SK-N-SH (cell line): ENCODE results near the gene RAPGEF2. TPM values are rescaled to one million over a fixed set of nuclear protein-coding genes. Genes with fewer than 3 reads are reported as not detected.

ENCODE experiments used
- CTCF ChIA-PET: fragments of 300-600, 350-600 bp; formaldehyde crosslinking; extraction: SDS; loops from one replicate; lab custom pipeline; 2021; lab: Yijun Ruan, JAX
- POLR2A ChIA-PET: fragments of 350-600 bp; sonication (Branson Sonifier 250); formaldehyde crosslinking; extraction: SDS; loops from one replicate; lab custom pipeline; 2020; ENCODE audit warnings: antibody characterized with exemption, inconsistent platforms; lab: Yijun Ruan, JAX
- DNase-seq: peaks from one replicate; pipeline ENCODE4 v3.0.0; 2012
- H2AFZ ChIP-seq: fragments of 200-600 bp; sonication (generic); 2 replicates; pipeline ENCODE4 v1.8.1; 2016; ENCODE audit warnings: antibody characterized with exemption, mild to moderate bottlenecking, low read depth
- H3F3A ChIP-seq: fragments of 200-600 bp; sonication (generic); replicated peaks from 2 replicates; pipeline ENCODE3; 2016; ENCODE audit warnings: antibody characterized with exemption, mild to moderate bottlenecking; ENCODE audit not compliant: insufficient read depth
- H3K27ac ChIP-seq, 2 experiments: fragments of 200-500 bp in 1 of 2; fragments of 200-600 bp in 1 of 2; sonication (Bioruptor generic) in 1 of 2; sonication (generic), shearing (Covaris generic) in 1 of 2; 2 replicates each; pipeline versions ENCODE4 v1.5.1 to v1.6.1; 2014 to 2016; ENCODE audit warnings: low read depth in 2 of 2, inconsistent platforms in 1 of 2, low read length in 1 of 2, mild to moderate bottlenecking in 1 of 2, mixed read lengths in 1 of 2
- H3K27me3 ChIP-seq: fragments of 200-600 bp; sonication (generic), shearing (Covaris generic); 2 replicates; pipeline ENCODE4 v1.6.1; 2016; ENCODE audit warnings: mixed run types; ENCODE audit not compliant: insufficient read depth
- H3K36me3 ChIP-seq, 2 experiments: fragments of 200-500 bp in 1 of 2; fragments of 200-600 bp in 1 of 2; sonication (Bioruptor generic) in 1 of 2; sonication (generic) in 1 of 2; replicated peaks in 1 of 2; 2 replicates each; pipeline versions ENCODE3 to v1.5.1; 2014 to 2016; ENCODE audit warnings: low read length in 1 of 2, mild to moderate bottlenecking in 1 of 2; ENCODE audit not compliant: insufficient read depth in 2 of 2, control insufficient read depth in 1 of 2
- H3K4me1 ChIP-seq, 2 experiments: fragments of 200-500 bp in 1 of 2; fragments of 200-600 bp in 1 of 2; sonication (Bioruptor generic) in 1 of 2; sonication (generic), shearing (Covaris generic) in 1 of 2; 2 replicates each; pipeline versions ENCODE4 v1.5.1 to v1.6.1; 2014 to 2016; ENCODE audit warnings: low read depth in 1 of 2, low read length in 1 of 2, mixed run types in 1 of 2; ENCODE audit not compliant: insufficient read depth in 2 of 2, control insufficient read depth in 1 of 2
- H3K4me2 ChIP-seq: fragments of 200-600 bp; sonication (generic), shearing (Covaris generic); 2 replicates; pipeline ENCODE4 v1.6.1; 2017; ENCODE audit warnings: mixed run types
- H3K4me3 ChIP-seq, 2 experiments: fragments of 200-500 bp in 1 of 2; fragments of 200-600 bp in 1 of 2; sonication (Bioruptor generic) in 1 of 2; sonication (generic), shearing (Covaris generic) in 1 of 2; 2 replicates each; pipeline versions ENCODE4 v1.5.1 to v1.8.1; 2014 to 2016; ENCODE audit warnings: low read depth in 2 of 2, inconsistent platforms in 1 of 2, low read length in 1 of 2, mild to moderate bottlenecking in 1 of 2, mixed read lengths in 1 of 2, moderate library complexity in 1 of 2
- H3K79me2 ChIP-seq: fragments of 200-600 bp; sonication (generic); 2 replicates; pipeline ENCODE4 v1.8.1; 2017; ENCODE audit warnings: mild to moderate bottlenecking; ENCODE audit not compliant: insufficient read depth
- H3K9ac ChIP-seq: fragments of 200-600 bp; sonication (generic); 2 replicates; pipeline ENCODE4 v1.6.1; 2017; ENCODE audit warnings: mixed run types
- H3K9me2 ChIP-seq: fragments of 200-600 bp; sonication (generic); 2 replicates; pipeline ENCODE4 v1.6.1; 2017; ENCODE audit warnings: mixed run types
- H3K9me3 ChIP-seq: fragments of 200-600 bp; sonication (generic); 2 replicates; pipeline ENCODE4 v1.6.1; 2017; ENCODE audit warnings: mixed run types, mild to moderate bottlenecking, moderate library complexity
- H4K20me1 ChIP-seq: fragments of 200-600 bp; sonication (generic); 2 replicates; pipeline ENCODE4 v1.6.1; 2017; ENCODE audit warnings: mild to moderate bottlenecking, mixed run types; ENCODE audit not compliant: insufficient read depth
- ELF1 ChIP-seq: IDR thresholded peaks from 2 replicates; pipeline ENCODE4 v1.4.0; 2012
- EP300 ChIP-seq, 2 experiments: IDR thresholded peaks; 2 replicates each; pipeline versions ENCODE4 v1.4.0 to v1.6.1; 2012; ENCODE audit warnings: borderline replicate concordance in 1 of 2, low read depth in 1 of 2, low read length in 1 of 2
- FOXJ3 ChIP-seq: sonication (generic); formaldehyde crosslinking; IDR thresholded peaks from 2 replicates; pipeline ENCODE4 v1.5.1; 2020; ENCODE audit warnings: mild to moderate bottlenecking, missing genetic modification reagents
- FOXM1 ChIP-seq: IDR thresholded peaks from 2 replicates; pipeline ENCODE4 v1.4.0; 2012; ENCODE audit warnings: low read depth, mild to moderate bottlenecking
- JUND ChIP-seq: IDR thresholded peaks from 2 replicates; pipeline ENCODE4 v1.4.0; 2012
- MAX ChIP-seq: IDR thresholded peaks from 2 replicates; pipeline ENCODE4 v1.4.0; 2012; ENCODE audit warnings: low read depth
- MXI1 ChIP-seq: IDR thresholded peaks from 2 replicates; pipeline ENCODE4 v1.6.1; 2012; ENCODE audit warnings: mild to moderate bottlenecking, low read depth, low read length, improper control_type of control experiment
- RAD21 ChIP-seq: IDR thresholded peaks from 2 replicates; pipeline ENCODE4 v1.6.1; 2012; ENCODE audit warnings: mild to moderate bottlenecking, low read length
- SIN3A ChIP-seq: IDR thresholded peaks from 2 replicates; pipeline ENCODE4 v1.6.1; 2012; ENCODE audit warnings: low read depth, mild to moderate bottlenecking, low read length, moderate library complexity, borderline replicate concordance
- TAF1 ChIP-seq: IDR thresholded peaks from 2 replicates; pipeline ENCODE4 v1.6.1; 2012; ENCODE audit warnings: low read depth, mild to moderate bottlenecking, low read length, moderate library complexity, borderline replicate concordance
- USF2 ChIP-seq: fragments of 150-350 bp; IDR thresholded peaks from 2 replicates; pipeline ENCODE4 v1.6.1; 2017; ENCODE audit warnings: antibody characterized with exemption, low read length, low read depth, borderline replicate concordance
- WGBS: methylation state at CpG from one replicate; pipeline ENCODE4 v1.1.6; 2017; ENCODE audit warnings: low lambda C conversion rate; 5-methylcytosine and 5-hydroxymethylcytosine counted together
- polyA plus RNA-seq, 3 experiments: library from polyadenylated mRNA; depleted of rRNA; stranded (reverse); fragments of >200 nt; gene quantifications; 2 replicates each; pipeline ENCODE4 v1.2.3, GENCODE V29; 2012
- TF ChIP-seq, protein P1 (sequence below): IDR thresholded peaks from 2 replicates; pipeline ENCODE4 v1.4.0; 2012; ENCODE audit warnings: low read depth, borderline replicate concordance
- TF ChIP-seq, protein P2 (sequence below): IDR thresholded peaks from 2 replicates; pipeline ENCODE4 v1.6.1; 2012; ENCODE audit warnings: mild to moderate bottlenecking, low read depth, low read length, moderate library complexity
- TF ChIP-seq, protein P3 (sequence below): IDR thresholded peaks from 2 replicates; pipeline ENCODE4 v1.4.0; 2012; ENCODE audit warnings: low read depth, borderline replicate concordance
- TF ChIP-seq, protein P4 (sequence below): fragments of 200-600 bp; sonication (generic); IDR thresholded peaks from 2 replicates; pipeline ENCODE4 v1.6.1; 2017; ENCODE audit warnings: antibody characterized with exemption, mild to moderate bottlenecking, moderate library complexity

Gene RAPGEF2
- polyA plus RNA-seq, 1 of the 3 experiments (the other 2 are of a cell fraction) = 19.2 TPM

DNA sequence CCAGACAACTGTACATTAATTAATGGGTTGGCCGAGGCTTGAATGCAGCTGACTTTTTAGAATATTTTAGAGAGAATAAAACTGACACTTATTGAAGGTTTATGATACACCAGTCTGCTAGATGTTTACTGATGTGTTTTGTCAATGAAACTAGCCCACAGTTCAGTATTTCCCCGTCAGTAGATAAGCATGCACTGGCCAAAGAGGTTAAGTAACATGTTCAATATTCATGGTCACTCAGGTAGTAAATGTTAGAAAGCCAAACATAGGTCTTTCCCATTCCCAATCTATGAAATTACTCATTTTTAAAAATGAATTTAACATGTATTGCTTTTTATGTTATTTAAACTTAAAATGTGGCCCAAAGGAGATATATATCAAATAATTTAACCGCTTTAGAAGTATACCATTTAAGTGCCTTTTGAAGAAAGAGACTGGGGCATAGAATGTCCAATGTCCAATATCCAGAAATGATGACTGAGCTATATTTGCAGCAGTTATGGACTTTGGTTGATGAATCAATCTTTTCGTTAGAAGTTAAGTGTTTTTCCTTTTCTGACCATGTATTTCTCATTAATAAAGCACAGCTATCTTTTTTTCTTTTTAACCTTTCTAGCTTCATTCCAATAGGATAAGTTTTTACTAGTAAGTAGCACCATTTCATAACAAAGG, 156.1 kb downstream of the RAPGEF2 start:
- POLR2A ChIA-PET = no interaction called here
- Histone ChIP-seq H3K9ac (no peak overlapping the region), H4K20me1 (no peaks in the 10 kb centered on the region), H3K27ac (no peak overlapping the region), H2AFZ (no peak overlapping the region), H3K4me1 (no peaks in the 10 kb centered on the region; a peak in 2 of 4 replicates), H3K9me2 (no peaks in the 10 kb centered on the region), H3K79me2 (peaks cover 25% of the 10 kb centered on the region; the same call in 1 of the 2 replicates), H3K4me2 (no peak overlapping the region), H3K36me3 (peaks cover 0 to 12% of the 10 kb centered on the region in 2 experiments), H3F3A (no peaks in the 10 kb centered on the region), H3K27me3 (no peaks in the 10 kb centered on the region), H3K9me3 (no peaks in the 10 kb centered on the region), H3K4me3 (no peak overlapping the region)
- TF ChIP-seq, protein P1, sequence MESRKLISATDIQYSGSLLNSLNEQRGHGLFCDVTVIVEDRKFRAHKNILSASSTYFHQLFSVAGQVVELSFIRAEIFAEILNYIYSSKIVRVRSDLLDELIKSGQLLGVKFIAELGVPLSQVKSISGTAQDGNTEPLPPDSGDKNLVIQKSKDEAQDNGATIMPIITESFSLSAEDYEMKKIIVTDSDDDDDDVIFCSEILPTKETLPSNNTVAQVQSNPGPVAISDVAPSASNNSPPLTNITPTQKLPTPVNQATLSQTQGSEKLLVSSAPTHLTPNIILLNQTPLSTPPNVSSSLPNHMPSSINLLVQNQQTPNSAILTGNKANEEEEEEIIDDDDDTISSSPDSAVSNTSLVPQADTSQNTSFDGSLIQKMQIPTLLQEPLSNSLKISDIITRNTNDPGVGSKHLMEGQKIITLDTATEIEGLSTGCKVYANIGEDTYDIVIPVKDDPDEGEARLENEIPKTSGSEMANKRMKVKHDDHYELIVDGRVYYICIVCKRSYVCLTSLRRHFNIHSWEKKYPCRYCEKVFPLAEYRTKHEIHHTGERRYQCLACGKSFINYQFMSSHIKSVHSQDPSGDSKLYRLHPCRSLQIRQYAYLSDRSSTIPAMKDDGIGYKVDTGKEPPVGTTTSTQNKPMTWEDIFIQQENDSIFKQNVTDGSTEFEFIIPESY = no peak
- TF ChIP-seq, protein P2, sequence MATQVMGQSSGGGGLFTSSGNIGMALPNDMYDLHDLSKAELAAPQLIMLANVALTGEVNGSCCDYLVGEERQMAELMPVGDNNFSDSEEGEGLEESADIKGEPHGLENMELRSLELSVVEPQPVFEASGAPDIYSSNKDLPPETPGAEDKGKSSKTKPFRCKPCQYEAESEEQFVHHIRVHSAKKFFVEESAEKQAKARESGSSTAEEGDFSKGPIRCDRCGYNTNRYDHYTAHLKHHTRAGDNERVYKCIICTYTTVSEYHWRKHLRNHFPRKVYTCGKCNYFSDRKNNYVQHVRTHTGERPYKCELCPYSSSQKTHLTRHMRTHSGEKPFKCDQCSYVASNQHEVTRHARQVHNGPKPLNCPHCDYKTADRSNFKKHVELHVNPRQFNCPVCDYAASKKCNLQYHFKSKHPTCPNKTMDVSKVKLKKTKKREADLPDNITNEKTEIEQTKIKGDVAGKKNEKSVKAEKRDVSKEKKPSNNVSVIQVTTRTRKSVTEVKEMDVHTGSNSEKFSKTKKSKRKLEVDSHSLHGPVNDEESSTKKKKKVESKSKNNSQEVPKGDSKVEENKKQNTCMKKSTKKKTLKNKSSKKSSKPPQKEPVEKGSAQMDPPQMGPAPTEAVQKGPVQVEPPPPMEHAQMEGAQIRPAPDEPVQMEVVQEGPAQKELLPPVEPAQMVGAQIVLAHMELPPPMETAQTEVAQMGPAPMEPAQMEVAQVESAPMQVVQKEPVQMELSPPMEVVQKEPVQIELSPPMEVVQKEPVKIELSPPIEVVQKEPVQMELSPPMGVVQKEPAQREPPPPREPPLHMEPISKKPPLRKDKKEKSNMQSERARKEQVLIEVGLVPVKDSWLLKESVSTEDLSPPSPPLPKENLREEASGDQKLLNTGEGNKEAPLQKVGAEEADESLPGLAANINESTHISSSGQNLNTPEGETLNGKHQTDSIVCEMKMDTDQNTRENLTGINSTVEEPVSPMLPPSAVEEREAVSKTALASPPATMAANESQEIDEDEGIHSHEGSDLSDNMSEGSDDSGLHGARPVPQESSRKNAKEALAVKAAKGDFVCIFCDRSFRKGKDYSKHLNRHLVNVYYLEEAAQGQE = no peak
- TF ChIP-seq ELF1 (no peak), FOXJ3 (no peak)
- DNase-seq = no peak
- CTCF ChIA-PET = no interaction called here
- 97% methylated on average over 4 of the region's 4 CpGs for WGBS

GRCh38 chr4:159264057-159264456, 161.2 kb downstream of the RAPGEF2 start:
- CTCF ChIA-PET = no interaction called here
- peaks cover 0 to 10% of the 10 kb centered on the region in 2 experiments; a peak in 3 of 4 replicates for H3K4me1 ChIP-seq
- H3K4me2 ChIP-seq = no peak overlapping the region
- H2AFZ ChIP-seq = no peak overlapping the region
- no peaks in the 10 kb centered on the region for H3K9me3 ChIP-seq
- WGBS = 96% methylated on average over 3 of the region's 3 CpGs
- POLR2A ChIA-PET = no interaction called here
- peaks cover 0 to 3% of the 10 kb centered on the region in 2 experiments for H3K36me3 ChIP-seq
- H3K4me3 ChIP-seq = no peak overlapping the region
- DNase-seq = no peak
- H3K9ac ChIP-seq = no peak overlapping the region
- H3K27me3 ChIP-seq = no peaks in the 10 kb centered on the region
- H3K9me2 ChIP-seq = no peaks in the 10 kb centered on the region
- H3K27ac ChIP-seq = no peak overlapping the region
- H3K79me2 ChIP-seq = peaks cover 7% of the 10 kb centered on the region; the same call in 1 of the 2 replicates
- no peaks in the 10 kb centered on the region for H4K20me1 ChIP-seq
- H3F3A ChIP-seq = peaks cover 17% of the 10 kb centered on the region
- TF ChIP-seq EP300 (IDR thresholded peaks at IDR 0.05; ENCODE audit: borderline replicate concordance in 1 of 2, low read depth in 1 of 2, low read length in 1 of 2) = no peak
- no peak for TF ChIP-seq JUND
- TF ChIP-seq, protein P3, sequence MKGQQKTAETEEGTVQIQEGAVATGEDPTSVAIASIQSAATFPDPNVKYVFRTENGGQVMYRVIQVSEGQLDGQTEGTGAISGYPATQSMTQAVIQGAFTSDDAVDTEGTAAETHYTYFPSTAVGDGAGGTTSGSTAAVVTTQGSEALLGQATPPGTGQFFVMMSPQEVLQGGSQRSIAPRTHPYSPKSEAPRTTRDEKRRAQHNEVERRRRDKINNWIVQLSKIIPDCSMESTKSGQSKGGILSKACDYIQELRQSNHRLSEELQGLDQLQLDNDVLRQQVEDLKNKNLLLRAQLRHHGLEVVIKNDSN = no peak
- no peak for TF ChIP-seq RAD21
- no peak for TF ChIP-seq TAF1
- no peak for TF ChIP-seq USF2
- TF ChIP-seq MXI1 = no peak
- TF ChIP-seq ELF1 = no peak
- TF ChIP-seq FOXM1 = no peak
- TF ChIP-seq, protein P4, sequence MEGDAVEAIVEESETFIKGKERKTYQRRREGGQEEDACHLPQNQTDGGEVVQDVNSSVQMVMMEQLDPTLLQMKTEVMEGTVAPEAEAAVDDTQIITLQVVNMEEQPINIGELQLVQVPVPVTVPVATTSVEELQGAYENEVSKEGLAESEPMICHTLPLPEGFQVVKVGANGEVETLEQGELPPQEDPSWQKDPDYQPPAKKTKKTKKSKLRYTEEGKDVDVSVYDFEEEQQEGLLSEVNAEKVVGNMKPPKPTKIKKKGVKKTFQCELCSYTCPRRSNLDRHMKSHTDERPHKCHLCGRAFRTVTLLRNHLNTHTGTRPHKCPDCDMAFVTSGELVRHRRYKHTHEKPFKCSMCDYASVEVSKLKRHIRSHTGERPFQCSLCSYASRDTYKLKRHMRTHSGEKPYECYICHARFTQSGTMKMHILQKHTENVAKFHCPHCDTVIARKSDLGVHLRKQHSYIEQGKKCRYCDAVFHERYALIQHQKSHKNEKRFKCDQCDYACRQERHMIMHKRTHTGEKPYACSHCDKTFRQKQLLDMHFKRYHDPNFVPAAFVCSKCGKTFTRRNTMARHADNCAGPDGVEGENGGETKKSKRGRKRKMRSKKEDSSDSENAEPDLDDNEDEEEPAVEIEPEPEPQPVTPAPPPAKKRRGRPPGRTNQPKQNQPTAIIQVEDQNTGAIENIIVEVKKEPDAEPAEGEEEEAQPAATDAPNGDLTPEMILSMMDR = no peak
- no peak for TF ChIP-seq FOXJ3
- TF ChIP-seq MAX = no peak
- TF ChIP-seq SIN3A = no peak
